Smooth muscle cell (in vitro differentiated cells): ENCODE data around the gene TNFRSF8. TPM values are rescaled to one million over a fixed set of nuclear protein-coding genes. Genes with fewer than 3 reads are reported as not detected.
"Not testable (repeated sequence)": the region's sequence is repeated elsewhere in the genome, so short reads cannot be mapped to it uniquely, and the experiment has no call there.

Experiments
- DNase-seq: peaks from one replicate; lab custom pipeline; 2025; ENCODE audit not compliant: unreplicated experiment; lab: John Stamatoyannopoulos, UW
- H2AFZ ChIP-seq: fragments of 200-600 bp; sonication (generic); 2 replicates; pipeline ENCODE4 v1.6.0; 2016; ENCODE audit warnings: antibody characterized with exemption, low read depth, mild to moderate bottlenecking
- H3F3A ChIP-seq: fragments of 200-600 bp; sonication (generic); 2 replicates; pipeline ENCODE4 v1.6.0; 2017; ENCODE audit warnings: antibody characterized with exemption, low read depth
- H3K27ac ChIP-seq: fragments of 200-600 bp; sonication (generic); 2 replicates; pipeline ENCODE4 v1.5.1; 2016; ENCODE audit warnings: low read depth, mild to moderate bottlenecking
- H3K27me3 ChIP-seq: fragments of 200-600 bp; sonication (generic); 2 replicates; pipeline ENCODE4 v1.6.1; 2016; ENCODE audit warnings: low read depth, mild to moderate bottlenecking
- H3K36me3 ChIP-seq: fragments of 200-600 bp; sonication (generic); 2 replicates; pipeline ENCODE4 v1.5.1; 2016; ENCODE audit warnings: low read depth
- H3K4me1 ChIP-seq: fragments of 200-600 bp; sonication (generic); 2 replicates; pipeline ENCODE4 v1.5.1; 2016; ENCODE audit warnings: low read depth
- H3K4me2 ChIP-seq: fragments of 200-600 bp; sonication (generic); 2 replicates; pipeline ENCODE4 v1.6.0; 2016; ENCODE audit warnings: mild to moderate bottlenecking
- H3K4me3 ChIP-seq: fragments of 200-600 bp; sonication (generic); 2 replicates; pipeline ENCODE4 v1.5.1; 2016; ENCODE audit warnings: mild to moderate bottlenecking
- H3K79me2 ChIP-seq: fragments of 200-600 bp; sonication (generic); 2 replicates; pipeline ENCODE4 v1.6.0; 2016; ENCODE audit warnings: low read depth, mild to moderate bottlenecking
- H3K9ac ChIP-seq: fragments of 200-600 bp; sonication (generic); 2 replicates; pipeline ENCODE4 v1.6.0; 2016; ENCODE audit warnings: low read depth
- H3K9me3 ChIP-seq: fragments of 200-600 bp; sonication (generic); replicated peaks from 2 replicates; pipeline ENCODE4 v1.5.1; 2016; ENCODE audit warnings: low read depth
- H4K20me1 ChIP-seq: fragments of 200-600 bp; sonication (generic); 2 replicates; pipeline ENCODE4 v1.6.0; 2016; ENCODE audit warnings: low read depth
- WGBS: methylation state at CpG from one replicate; pipeline ENCODE4 v1.1.7; 2016; ENCODE audit warnings: low lambda C conversion rate; 5-methylcytosine and 5-hydroxymethylcytosine counted together
- polyA plus RNA-seq: library from polyadenylated mRNA; unstranded; fragments of >200 nt; fragmentation: Nextera tagmentation; extraction: Ambion mirVana; gene quantifications from 2 replicates; pipeline ENCODE4 v1.2.1, GENCODE V29; 2016
- total RNA-seq: library from RNA; depleted of rRNA; stranded (reverse); fragments of >200 nt; gene quantifications from 2 replicates; pipeline ENCODE4 v1.2.3, GENCODE V29; 2014
- TF ChIP-seq, protein P1 (sequence below): fragments of 200-600 bp; sonication (generic); IDR thresholded peaks from 2 replicates; pipeline ENCODE4 v1.5.1; 2017; ENCODE audit warnings: borderline replicate concordance, mild to moderate bottlenecking, antibody characterized with exemption; ENCODE audit not compliant: insufficient read depth, poor library complexity, severe bottlenecking

Gene TNFRSF8
- total and polyA plus RNA-seq, 2 experiments from 2014 or later: 0.54 to 1.3 TPM

GRCh38 chr1:12097321-12097720, 34.2 kb downstream of the TNFRSF8 start:
- no peak for DNase-seq
- H3F3A ChIP-seq: no peaks in the 10 kb centered on the region

DNA sequence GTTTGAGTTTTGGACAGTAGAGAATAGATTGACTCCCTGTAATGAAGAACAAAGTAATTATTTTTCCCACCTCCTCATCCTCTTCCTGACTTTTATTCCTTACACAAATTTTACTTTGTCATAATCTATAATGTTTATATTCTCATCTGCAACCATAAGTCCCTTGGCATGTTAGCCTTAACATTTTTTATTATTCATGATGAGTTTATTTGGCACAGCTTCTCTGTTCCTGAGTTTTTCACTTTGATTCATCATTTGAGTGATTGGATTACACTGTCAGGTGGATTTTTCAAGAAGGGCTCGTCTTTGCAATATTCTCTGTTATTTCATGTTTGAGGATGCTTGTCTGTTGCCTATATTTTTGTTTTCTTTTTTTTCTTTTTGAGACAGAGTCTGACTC, 35.7 kb downstream of the TNFRSF8 start:
- WGBS: 85% methylated on average over 1 of the region's 1 CpG
- no peaks in the 10 kb centered on the region for H3K4me1 ChIP-seq
- no peaks in the 10 kb centered on the region for H3K9me3 ChIP-seq
- no peaks in the 10 kb centered on the region for H3K27me3 ChIP-seq
- no peak overlapping the region for H2AFZ ChIP-seq
- H3K79me2 ChIP-seq: no peaks in the 10 kb centered on the region
- DNase-seq: no peak
- H3F3A ChIP-seq: no peaks in the 10 kb centered on the region
- H3K27ac ChIP-seq: no peak overlapping the region
- TF ChIP-seq, protein P1, sequence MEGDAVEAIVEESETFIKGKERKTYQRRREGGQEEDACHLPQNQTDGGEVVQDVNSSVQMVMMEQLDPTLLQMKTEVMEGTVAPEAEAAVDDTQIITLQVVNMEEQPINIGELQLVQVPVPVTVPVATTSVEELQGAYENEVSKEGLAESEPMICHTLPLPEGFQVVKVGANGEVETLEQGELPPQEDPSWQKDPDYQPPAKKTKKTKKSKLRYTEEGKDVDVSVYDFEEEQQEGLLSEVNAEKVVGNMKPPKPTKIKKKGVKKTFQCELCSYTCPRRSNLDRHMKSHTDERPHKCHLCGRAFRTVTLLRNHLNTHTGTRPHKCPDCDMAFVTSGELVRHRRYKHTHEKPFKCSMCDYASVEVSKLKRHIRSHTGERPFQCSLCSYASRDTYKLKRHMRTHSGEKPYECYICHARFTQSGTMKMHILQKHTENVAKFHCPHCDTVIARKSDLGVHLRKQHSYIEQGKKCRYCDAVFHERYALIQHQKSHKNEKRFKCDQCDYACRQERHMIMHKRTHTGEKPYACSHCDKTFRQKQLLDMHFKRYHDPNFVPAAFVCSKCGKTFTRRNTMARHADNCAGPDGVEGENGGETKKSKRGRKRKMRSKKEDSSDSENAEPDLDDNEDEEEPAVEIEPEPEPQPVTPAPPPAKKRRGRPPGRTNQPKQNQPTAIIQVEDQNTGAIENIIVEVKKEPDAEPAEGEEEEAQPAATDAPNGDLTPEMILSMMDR: no peak
- no peak overlapping the region for H3K4me3 ChIP-seq
- no peaks in the 10 kb centered on the region for H4K20me1 ChIP-seq
- no peaks in the 10 kb centered on the region for H3K36me3 ChIP-seq
- no peak overlapping the region for H3K4me2 ChIP-seq
- no peak overlapping the region for H3K9ac ChIP-seq

More at GRCh38 chr1:12097321-12097720, 34.2 kb downstream of the TNFRSF8 start:
- H4K20me1 ChIP-seq: no peaks in the 10 kb centered on the region
- TF ChIP-seq, protein P1: no peak
- peak overlapping the region; percentile 80 for H3K27ac ChIP-seq
- H2AFZ ChIP-seq: no peak overlapping the region
- no peaks in the 10 kb centered on the region for H3K27me3 ChIP-seq
- peak overlapping the region; percentile 46 for H3K4me2 ChIP-seq
- no peaks in the 10 kb centered on the region for H3K9me3 ChIP-seq
- H3K79me2 ChIP-seq: no peaks in the 10 kb centered on the region
- H3K4me3 ChIP-seq: no peak overlapping the region
- no peaks in the 10 kb centered on the region for H3K36me3 ChIP-seq
- no peaks in the 10 kb centered on the region for H3K4me1 ChIP-seq
- peak overlapping the region; percentile 48 for H3K9ac ChIP-seq

GRCh38 chr1:12099610-12100009, 36.5 kb downstream of the TNFRSF8 start:
- H3F3A ChIP-seq: no peaks in the 10 kb centered on the region
- WGBS: 90% methylated on average over 7 of the region's 7 CpGs
- H3K4me1 ChIP-seq: no peaks in the 10 kb centered on the region

DNA sequence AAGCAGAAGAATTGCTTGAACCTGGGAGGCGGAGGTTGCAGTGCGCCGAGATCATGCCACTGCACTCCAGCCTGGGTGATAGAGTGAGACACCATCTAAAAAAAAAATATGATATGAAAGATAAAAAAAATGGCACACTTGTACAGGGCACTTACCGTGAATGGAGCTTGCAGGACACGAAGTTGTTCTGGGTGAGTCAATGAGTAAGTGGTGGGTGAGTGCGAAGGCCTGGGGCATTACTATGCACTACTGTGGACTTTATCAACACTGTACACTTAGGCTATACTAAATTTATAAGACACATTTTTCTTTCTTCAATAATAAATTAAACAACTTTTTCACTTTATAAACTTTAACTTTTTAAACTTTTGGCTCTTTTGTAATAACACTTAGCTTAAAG, 37.0 kb downstream of the TNFRSF8 start:
- no peak overlapping the region for H2AFZ ChIP-seq

More at GRCh38 chr1:12099610-12100009, 36.5 kb downstream of the TNFRSF8 start:
- DNase-seq: no peak
- Histone ChIP-seq H3K27ac (no peak overlapping the region), H2AFZ (no peak overlapping the region), H3K9me3 (no peaks in the 10 kb centered on the region), H3K4me2 (no peak overlapping the region), H3K27me3 (no peaks in the 10 kb centered on the region), H3K9ac (no peak overlapping the region), H4K20me1 (no peaks in the 10 kb centered on the region), H3K4me3 (no peak overlapping the region), H3K36me3 (no peaks in the 10 kb centered on the region), H3K79me2 (no peaks in the 10 kb centered on the region)
- TF ChIP-seq, protein P1: no peak

DNA sequence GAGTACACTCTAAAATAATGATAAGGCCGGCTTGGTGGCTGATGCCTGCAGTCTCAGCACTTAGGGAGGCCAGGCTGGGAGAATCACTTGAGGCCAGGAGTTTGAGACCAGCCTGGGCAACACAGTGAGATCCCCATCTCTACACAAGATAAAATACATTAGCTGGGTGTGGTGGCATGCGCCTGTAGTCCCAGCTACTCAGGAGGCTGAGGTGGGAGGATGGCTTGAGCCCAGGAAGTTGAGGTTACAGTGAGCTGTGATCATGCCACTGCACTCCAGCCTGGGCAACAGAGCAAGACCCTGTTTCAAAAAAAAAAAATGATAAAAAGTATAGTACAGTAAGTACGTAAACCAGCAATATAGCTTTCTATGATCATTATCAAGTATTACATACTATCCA, 38.0 kb downstream of the TNFRSF8 start:
- H3K9ac ChIP-seq, H3K79me2 ChIP-seq, H3K27me3 ChIP-seq, H3K36me3 ChIP-seq, H3K4me2 ChIP-seq, H3K27ac ChIP-seq, H3K9me3 ChIP-seq, H3K4me1 ChIP-seq, H2AFZ ChIP-seq, H3F3A ChIP-seq, H3K4me3 ChIP-seq, H4K20me1 ChIP-seq, DNase-seq: not testable (repeated sequence)
- 95% methylated on average over 3 of the region's 3 CpGs for WGBS

More for the DNA sequence above, 37.0 kb downstream of the TNFRSF8 start:
- Histone ChIP-seq H3K4me3 (no peak overlapping the region), H3K9me3 (no peaks in the 10 kb centered on the region), H3F3A (no peaks in the 10 kb centered on the region), H3K27me3 (no peaks in the 10 kb centered on the region), H3K4me1 (no peaks in the 10 kb centered on the region), H3K36me3 (no peaks in the 10 kb centered on the region), H3K4me2 (no peak overlapping the region), H4K20me1 (no peaks in the 10 kb centered on the region), H3K79me2 (no peaks in the 10 kb centered on the region), H3K27ac (no peak overlapping the region), H3K9ac (no peak overlapping the region)
- WGBS: 76% methylated on average over 6 of the region's 6 CpGs
- no peak for DNase-seq
- TF ChIP-seq, protein P1: no peak
